NCI-H69 (cell line): Measurements from ENCODE around the gene STAMBPL1.
A peak's percentile ranks its signal among the peaks of the same experiment; 100 is the strongest.

Experiments used
- DNase-seq: peaks from one replicate; lab custom pipeline; 2025; lab: John Stamatoyannopoulos, UW

The STAMBPL1 gene

DNA sequence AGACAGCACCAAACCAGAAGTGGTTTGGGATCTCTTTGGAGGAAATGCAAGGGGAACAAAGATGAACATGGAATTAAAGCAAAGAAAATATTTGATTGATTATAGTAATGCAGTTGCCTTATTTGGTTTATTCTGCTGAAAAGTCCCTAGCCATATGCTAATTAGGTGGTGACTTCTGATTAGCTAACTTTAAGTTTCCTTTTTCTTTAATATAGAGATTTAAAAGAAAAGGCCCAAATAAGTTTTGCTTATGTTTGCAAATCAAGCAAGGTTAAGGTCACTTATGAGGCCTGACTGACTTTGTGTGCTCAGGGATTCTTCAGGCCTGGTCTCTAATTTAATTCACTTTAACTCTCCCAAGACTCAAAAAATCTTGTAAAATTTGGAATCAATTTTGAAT is 22.2 kb upstream of the STAMBPL1 start:
- DNase-seq: no peak

DNA sequence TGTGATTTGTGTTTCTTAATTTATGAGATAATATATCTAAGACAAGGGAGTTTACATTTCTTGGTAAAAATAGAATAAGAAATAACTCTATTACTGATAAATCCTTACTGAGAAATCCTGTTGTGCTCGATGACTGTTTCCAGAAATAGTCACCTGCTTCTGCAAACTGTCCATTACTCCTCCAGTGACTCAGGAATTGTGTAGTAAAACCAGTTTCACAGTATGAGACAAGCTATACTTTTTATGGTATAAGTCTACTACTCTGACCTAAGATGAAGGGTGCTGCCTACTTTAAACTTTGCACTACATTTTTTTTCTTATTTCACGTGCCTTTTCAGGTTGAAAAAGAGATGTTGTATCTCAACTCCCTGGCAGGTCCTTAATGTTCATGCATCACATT is 21.6 kb upstream of the STAMBPL1 start:
- no peak for DNase-seq

DNA sequence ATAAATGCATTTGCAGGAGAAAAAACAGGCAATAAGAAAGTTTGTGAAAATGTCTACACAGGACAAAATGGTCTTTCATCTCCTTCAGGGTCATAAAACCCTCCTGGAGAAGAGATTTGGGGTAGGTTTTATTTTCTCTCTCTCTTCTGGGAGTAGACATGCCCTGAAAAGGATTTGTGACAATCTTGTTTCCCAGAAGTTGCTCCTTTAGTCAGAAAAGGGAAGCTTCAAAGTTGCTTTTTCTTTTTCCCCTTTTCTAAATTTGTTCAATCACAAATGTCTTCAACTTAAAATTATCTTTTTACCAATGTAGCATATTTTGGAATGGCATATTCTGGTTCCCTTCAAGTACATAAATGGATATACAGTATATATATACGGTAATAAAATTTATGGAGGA is 19.0 kb upstream of the STAMBPL1 start:
- DNase-seq: no peak

DNA sequence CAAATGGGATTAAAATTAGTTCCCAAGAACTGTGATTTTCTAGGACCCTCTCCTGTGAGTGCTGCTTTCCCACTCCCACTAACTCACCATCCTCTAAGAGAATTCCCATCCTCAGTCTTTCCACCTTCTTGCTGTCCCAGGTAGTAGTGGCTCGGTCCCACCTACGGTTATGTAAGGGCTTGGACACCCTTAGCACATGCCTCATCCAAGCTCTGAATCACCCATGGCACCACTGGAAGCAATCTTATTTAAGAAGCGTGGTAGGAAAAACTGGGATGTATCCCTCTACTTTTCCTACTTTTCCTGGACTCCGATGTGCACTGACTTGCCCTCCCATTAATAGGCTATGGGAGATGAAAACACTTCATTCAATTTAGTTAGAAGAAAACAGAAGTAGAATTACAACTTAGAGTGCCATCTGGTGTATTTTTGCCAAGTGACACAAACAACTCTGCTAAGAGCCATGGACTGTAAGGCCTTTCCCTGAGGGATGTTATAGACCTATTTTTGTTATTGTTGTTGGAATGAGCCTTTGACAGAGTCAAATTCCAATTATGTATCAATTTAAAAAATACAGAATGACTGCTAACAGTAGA is 14.7 kb upstream of the STAMBPL1 start:
- no peak for DNase-seq

DNA sequence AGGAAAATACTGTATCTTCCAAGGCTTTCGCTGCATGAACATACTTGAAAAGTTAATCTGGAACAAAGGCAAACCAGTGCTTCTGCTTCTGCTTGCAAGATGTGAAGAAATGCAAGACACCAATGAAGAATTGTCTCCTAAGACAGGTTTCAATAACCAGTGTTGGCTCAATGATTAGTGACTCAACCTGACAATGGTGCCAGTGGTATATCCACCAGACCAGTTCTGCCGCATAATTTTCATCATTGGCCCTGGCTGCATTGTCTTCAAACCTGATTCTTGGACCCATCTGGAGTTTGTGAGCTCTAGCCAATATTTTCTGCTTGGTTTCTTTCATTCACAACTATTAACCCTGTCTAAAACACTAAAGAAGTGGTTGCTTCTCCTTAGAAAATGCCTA is 13.6 kb upstream of the STAMBPL1 start:
- no peak for DNase-seq

DNA sequence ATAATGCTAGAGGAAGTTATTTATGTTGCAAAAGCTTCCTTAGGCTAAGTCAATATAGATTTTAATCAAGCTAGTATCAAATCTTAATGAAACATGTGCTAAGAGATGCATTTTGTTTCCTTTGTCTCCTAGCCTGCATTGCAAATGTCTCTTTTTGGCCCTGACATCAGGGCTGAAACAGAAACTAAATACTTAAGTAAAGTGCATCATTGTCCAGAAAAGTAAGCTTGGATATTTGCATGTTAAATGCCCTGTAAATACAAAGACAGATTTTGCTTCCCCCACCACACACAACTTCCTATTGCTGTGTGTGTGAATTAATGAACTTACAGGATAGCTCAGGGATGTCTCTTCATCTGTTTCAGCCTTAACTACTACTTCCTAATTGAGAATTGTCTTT is 10.0 kb upstream of the STAMBPL1 start:
- no peak for DNase-seq

DNA sequence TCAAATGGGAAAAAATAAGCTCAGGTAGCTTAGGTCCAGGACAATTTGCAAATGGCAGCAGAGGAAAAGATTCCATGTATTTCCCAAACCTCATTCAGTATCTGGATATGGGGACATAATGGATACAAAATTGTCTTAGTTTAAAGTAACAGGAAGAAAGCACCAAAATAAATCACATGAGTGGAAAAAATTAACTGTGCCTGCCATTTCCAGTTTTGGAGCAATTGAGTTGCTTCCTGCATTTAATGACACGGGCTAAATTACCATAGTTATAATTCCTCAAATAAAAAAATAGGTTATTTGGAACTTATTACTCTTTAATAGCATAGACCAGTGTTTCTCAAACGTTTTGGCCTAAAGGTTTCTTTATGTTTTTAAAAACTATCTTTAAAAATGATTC is 6.3 kb upstream of the STAMBPL1 start:
- no peak for DNase-seq

DNA sequence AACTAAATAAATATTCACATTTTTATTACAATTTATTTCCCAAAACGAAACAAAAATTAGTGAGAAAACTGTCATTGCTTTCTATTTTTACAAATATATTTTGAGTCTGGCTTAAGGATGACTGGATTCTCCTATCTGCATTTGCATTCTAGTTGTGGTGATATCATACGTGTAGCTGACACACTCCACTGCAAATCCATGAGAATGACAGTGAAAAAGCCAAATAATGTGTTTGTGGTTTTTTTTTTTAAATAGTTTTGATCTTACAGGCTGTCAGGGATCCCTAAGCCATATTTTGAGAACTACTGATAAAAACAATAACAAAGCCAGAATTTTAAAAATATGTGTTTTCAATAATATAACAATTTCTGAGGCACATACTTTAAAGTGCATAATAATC is 5.8 kb upstream of the STAMBPL1 start:
- no peak for DNase-seq

DNA sequence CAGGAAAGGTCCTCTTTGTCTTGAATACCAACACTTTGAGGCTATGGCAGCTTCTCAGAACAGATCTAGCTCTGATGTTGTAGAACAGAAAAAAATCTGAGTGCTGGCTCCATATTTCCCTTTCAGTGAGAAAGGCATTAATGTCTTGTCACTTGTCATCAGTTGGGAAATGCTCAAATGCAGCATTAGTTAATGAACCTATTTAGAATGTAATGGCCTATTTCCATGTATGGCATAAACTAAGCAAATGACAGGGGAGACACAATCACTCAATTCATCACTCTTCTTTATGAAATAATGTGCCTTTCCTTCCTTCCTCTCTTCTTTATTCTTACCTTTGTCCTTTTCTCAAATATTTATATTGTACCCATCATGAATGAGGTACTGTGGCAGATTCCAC is 5.0 kb upstream of the STAMBPL1 start:
- no peak for DNase-seq

DNA sequence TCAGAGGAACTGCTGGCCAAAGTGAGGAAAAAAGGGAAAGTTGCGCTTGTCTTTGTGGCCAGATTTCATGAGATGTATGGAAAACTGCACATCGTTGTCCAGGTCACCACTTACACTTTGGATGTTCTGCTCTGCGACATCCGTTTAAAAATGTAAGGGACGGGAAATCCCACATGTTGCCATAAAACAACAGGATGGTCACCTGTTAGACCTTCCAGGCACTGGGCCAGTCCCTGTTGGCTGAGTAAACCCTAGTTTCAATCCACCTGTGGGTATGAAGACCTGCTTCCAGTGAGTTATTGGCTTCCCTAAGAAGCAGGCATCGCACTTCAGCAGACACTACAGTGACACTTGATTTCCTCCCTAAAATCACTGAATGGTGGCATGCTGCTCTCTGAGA is 2.7 kb upstream of the STAMBPL1 start:
- DNase-seq: peak; percentile 37

DNA sequence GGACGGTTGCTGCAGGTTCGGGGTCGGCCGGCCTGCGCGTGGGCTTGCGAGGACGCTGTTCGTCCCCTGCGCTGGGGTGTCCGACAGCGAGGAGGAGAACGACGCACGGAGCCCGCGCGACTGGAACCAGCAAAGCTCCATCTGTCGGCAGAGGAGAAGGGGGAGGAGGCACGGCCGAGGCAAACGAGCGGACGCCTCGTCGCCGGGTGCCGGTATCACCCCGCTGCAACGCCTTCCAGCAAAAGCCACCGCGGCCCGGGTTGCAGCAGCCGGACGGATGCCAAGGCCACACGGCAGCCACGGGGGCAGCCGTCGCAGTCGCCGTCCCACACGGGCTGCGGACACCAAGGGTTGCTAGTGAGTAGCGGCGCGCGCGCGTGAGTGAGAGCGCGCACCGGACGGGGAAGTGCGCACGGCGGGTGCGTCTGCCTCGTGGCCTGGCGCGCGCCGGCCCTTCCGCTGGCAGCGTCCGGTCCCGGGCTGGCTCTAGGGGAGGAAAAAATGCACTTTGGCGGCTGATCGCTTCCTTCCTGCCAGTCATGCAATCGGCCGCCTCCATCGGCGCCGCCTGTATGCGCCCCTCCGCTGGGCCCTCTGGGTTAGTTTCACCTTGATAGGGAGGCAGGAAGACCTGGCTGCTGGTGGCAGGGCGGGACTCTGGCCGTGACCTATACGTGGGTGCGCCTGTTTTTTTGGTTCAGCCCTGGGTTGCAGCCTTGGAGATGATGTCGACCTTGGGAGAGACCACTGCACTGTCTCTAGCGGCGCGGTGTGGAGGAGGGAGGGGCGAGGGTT is 434 bp downstream of the STAMBPL1 start:
- peak; percentile 90 for DNase-seq

DNA sequence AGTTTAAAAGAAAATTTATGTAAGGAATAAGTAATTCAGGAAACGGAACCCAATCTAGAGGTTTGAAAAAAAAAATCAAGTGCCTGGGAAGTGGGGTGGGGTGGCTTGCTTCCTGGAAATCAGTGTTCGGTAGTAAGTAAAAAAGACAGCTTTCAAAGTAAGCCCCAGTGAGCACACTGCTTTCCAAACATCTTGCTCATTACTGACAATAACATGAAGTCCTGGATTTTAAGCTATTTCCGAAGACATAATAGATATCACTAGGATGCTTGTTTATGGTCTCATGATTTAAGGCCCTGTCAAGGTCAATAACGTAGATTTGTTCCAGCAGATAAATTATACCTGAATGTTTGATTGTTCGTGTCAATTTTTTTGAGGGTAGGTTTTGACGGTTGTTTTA is 1.3 kb downstream of the STAMBPL1 start:
- DNase-seq: peak; percentile 39

DNA sequence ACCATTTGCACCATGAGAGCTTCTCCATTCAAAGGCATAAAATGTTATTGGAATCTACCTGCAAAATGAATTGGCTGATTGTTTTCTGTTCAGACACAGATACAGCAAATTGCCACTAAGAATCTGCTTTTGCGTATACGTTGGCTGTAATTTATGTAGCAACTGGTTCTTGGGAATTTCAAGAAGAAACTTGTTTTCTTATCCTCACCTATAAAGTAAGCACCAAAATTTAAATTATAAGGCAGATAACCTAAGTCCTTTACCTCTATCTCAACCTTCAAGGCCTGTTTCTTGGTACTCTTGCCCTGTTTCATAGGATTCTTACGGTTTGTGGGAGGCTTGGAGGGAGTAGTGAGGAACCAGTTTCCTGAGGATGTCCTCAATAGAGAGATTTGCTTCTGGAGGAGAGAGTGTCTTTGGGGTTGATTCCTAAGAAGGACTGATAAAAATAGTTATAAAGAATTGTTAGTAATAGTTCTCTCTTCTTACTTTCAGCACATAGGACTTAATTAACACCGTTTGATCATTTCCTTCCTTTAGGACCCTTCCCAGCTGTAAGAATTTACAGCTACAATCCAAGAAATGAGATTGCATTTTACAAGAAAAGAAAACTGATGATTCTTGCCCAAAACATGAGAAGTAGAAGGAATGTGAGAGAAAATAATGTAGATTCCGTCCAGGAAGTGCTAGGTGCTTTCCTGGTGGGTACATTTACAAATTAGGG is 2.0 kb downstream of the STAMBPL1 start:
- peak; percentile 43 for DNase-seq

DNA sequence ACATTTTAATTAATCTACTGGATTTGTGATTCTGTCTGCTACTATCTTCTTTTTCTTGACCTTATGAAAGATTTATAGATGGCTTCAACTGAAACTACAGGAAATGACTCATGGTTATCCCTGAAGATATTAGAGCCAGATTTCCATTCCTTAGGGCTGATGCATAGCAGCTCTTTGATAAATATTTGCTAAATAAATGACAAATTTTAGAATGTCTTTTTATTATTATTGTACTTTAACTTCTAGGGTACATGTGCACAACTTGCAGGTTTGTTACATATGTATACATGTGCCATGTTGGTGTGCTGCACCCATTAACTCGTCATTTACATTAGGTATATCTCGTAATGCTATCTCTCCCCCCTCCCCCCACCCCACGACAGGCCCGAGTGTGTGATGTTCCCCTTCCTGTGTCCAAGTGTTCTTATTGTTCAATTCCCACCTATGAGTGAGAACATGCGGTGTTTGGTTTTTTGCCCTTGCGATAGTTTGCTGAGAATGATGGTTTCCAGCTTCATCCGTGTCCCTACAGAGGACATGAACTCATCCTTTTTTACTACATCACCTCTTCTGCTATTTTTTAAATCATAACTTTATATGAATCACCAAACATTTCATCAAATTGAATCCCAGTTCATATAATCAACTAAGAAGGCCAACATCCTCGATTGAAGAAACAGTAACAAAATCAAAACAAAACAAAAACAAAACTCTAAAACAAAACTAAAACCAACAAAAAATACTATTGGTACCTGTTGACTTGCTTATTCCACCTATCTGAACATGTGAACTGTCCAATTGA is 2.8 kb downstream of the STAMBPL1 start:
- peak; percentile 13 for DNase-seq

DNA sequence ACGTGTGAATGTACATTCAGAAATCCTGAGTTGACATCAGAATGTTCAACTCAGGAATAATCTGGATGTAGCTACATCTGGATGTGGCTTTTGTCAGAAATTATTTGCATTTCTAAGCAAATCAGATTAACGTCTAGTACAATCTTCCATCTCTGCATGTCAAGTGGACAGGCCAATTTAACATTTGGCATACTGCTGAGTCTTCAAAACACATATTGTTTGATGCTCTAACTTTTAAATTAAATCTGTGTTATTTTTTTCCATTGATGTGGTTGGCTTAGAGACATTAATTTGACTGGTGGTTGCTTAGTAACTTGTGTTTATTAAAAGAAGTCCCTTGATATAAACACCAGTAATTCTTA is 3.4 kb downstream of the STAMBPL1 start:
- no peak for DNase-seq

DNA sequence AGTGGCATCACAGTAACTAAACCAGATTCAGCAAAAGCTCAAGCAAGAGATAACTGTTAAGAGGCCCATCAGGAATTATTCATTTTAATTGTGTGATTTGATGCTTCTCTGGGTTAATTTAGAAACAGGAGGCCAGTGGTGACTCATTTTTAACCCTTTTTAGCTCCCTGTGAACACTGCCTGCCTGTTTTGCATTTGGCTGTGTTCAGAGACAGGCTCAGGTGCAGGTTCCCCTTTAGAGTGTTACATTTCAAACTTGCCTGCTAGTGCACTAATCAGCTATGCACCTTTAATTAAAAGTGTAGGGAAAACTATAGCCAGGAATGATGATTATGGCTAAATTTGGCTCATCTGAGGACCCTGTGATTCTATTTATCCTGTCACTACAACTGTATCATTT is 6.5 kb downstream of the STAMBPL1 start:
- peak; percentile 48 for DNase-seq

DNA sequence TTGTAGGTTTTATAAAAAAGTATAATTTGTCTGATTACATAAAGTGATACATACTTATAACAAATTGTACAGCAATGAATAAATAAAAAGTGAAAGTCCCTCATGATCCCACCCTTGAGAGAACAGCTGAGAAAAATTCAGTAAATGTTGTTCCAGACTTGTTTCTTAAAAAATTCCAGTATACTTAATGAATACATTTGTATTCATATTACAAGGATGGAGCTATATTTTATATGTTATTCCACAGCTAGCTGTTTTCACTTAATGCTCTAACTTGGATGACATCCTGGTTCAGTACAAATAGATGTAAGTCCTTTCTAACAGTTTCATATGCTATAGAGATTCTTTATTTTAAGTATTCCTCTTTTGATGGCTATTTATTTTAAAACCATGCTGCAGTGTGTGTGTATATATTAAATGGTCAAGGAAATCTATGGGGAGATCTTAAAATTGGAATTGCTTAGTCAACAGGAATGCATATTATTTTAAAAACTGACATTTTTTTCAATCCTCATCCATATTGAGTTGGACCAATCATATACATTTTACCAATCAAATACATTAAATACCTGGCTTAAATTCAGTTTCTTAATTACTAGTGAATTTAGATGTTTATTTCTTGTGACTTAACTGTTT is 8.9 kb downstream of the STAMBPL1 start:
- DNase-seq: no peak

DNA sequence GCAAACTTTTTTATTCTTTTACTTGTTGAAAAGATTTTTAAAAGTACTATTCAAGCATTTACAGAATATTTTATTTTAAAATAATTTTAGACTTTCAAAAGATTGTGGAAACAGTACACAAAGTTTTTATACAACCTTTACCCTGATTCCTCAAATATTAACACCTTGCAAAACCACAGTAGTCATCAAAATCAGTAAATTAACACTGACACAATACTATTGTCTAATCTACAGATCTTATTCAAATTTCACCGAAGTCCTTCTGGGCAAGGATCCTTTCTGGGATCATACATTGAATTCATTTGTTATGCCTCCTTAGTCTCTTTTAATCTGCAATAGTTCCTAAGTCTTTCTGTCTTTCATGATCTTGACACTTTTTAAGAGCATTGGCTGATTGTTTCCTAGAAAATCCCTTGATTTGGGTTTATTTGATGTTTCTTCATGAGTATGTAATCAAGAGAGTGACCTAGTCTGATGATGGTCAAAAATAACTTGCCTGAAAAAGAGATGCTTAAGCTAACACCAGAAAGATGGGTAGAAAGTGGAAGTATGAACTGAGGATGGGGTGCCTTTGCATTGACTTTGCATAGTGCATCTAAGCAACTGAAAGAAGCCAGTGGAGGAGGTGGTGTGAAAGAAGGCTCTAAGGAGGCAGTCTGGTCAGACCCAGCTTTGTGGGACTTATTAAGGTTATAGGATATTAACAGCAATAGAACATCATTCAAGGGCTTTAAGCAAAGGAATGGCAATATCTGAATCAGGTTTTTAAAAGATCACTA is 9.7 kb downstream of the STAMBPL1 start:
- no peak for DNase-seq

DNA sequence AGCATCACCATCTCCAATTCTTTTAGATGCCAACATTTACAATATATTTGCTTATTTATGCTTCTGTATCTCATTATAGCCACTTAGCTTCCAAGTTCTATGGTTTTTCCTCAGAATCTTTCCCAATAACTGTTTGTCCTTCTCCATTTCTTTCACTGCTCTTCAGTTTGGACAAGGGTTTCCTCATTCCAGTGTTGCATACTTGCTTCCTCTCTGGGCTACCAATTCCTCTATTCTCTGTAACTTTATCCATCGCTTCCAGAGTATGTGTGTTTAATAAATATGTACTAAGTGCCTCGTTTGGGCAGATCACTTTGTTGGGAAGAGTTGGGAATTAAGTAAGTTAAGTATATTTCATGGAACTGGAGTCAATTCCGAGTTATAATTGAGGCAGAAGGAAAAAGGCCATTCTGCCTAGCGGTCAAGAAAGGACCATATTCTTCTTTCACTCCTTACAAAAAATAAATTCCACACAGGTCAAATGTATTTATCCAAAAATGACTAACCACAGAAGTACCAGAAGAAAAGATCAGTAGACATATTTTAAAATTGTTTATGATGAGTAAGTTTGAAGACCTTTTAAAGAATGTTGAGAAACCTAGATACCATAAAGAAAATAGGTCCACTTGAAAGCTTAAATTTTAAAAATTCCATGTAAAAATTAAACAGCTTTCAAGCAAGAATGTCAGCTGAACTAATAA is 10.8 kb downstream of the STAMBPL1 start:
- DNase-seq: no peak

DNA sequence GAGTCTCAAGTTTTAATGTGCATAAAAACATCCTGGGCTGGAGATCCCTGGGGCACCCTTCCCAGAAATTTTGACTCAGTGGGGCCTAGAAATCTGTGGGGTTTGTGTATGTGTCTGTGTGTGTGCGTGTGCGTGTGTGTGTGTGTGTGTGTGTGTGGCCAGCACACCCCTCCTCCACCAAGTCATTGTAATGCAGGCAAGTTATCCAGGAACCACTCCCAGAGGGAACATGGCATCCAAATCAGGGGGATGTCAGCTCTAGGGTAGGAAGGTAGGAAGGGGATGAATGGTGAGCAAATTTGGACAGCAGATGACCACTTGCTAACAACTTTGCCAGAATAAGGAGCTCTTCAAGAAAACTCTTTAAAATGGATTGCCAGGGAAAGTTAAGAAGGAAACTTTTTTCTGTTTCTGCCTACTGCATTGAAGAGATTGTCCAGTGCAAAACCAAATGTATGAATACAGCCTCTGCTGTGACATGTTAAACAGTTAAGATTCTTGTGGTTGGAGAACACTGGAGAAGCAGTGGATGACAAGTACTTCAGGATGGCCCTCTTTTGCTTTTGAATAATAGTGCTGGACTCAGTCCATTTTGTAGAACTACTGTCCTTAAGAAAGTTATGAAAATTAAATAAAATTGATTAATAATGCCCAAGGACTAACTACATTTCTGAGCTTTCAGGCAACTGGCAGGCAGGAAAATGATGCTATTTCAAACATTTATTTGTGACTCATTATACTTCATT is 12.3 kb downstream of the STAMBPL1 start:
- DNase-seq: no peak
